ENCODE results near the gene HSDL1. TPM values are rescaled to one million over a fixed set of nuclear protein-coding genes. Genes with fewer than 3 reads are reported as not detected.
A peak's percentile ranks its signal among the peaks of the same experiment; 100 is the strongest.
"Not testable (repeated sequence)": the region's sequence is repeated elsewhere in the genome, so short reads cannot be mapped to it uniquely, and the experiment has no call there.

HSDL1 gene
- polyA plus RNA-seq, 1 donor from 2014 or later = 12.3 TPM

- H3K4me3 Mint-ChIP-seq, H3K36me3 Mint-ChIP-seq, H3K27me3 Mint-ChIP-seq, H3K27ac Mint-ChIP-seq, H3K9me3 Mint-ChIP-seq: not testable (repeated sequence)
- peaks cover 14 to 31% (median 19%) of the 10 kb centered on the region in 3 donors for H3K4me1 Mint-ChIP-seq
Observed at GRCh38 chr16:84111949-84112348, 33.0 kb downstream of the HSDL1 start.

GRCh38 chr16:84111525-84111924 is 33.5 kb downstream of the HSDL1 start:
- H3K36me3 Mint-ChIP-seq = no peaks in the 10 kb centered on the region
- no peaks in the 10 kb centered on the region for H3K27me3 Mint-ChIP-seq
- H3K27ac Mint-ChIP-seq = peak overlapping the region in 1 of 3 donors; percentile 32
- peak overlapping the region in 3 of 4 donors; percentile 28 to 61 (median 41) for H3K4me3 Mint-ChIP-seq
- no peaks in the 10 kb centered on the region for H3K9me3 Mint-ChIP-seq
- H3K4me1 Mint-ChIP-seq = peaks cover 14 to 35% (median 19%) of the 10 kb centered on the region in 3 donors

GRCh38 chr16:84110527-84110926 is 34.5 kb downstream of the HSDL1 start:
- peak overlapping the region in 1 of 4 donors; percentile 61 for H3K4me3 Mint-ChIP-seq
- H3K4me1 Mint-ChIP-seq = peaks cover 9 to 37% (median 17%) of the 10 kb centered on the region in 3 donors
- no peaks in the 10 kb centered on the region for H3K9me3 Mint-ChIP-seq
- peak overlapping the region in 1 of 3 donors; percentile 32 for H3K27ac Mint-ChIP-seq
- H3K27me3 Mint-ChIP-seq = no peaks in the 10 kb centered on the region
- no peaks in the 10 kb centered on the region for H3K36me3 Mint-ChIP-seq

GRCh38 chr16:84109598-84110335 is 35.2 kb downstream of the HSDL1 start:
- H3K27ac Mint-ChIP-seq = no peak overlapping the region
- no peaks in the 10 kb centered on the region for H3K9me3 Mint-ChIP-seq
- no peak overlapping the region for H3K4me3 Mint-ChIP-seq
- H3K27me3 Mint-ChIP-seq = no peaks in the 10 kb centered on the region
- H3K4me1 Mint-ChIP-seq = peaks cover 13 to 36% (median 14%) of the 10 kb centered on the region in 3 donors
- H3K36me3 Mint-ChIP-seq = no peaks in the 10 kb centered on the region

DNA sequence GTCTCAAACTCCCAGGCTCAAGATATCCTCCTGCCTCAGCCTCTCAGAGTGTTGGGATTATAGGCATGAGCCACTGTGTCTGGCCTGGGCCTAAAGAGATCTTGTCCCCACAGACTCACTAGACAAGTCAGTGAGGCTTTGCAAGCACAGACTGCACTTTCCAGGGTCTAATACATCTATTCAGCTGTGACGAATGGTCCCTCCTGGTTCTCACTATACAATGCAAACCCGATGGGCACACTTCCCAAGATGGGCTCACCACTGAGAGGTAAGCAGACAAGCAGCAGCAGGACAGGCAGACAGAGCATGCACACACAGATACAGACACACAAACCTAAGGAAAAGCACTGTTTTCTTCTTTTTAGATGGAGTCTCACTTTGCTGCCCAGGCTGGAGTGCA is 37.1 kb downstream of the HSDL1 start:
- Mint-ChIP-seq H3K27me3 (no peaks in the 10 kb centered on the region), H3K4me3 (peak overlapping the region in 1 of 4 donors; percentile 61), H3K9me3 (no peaks in the 10 kb centered on the region), H3K27ac (no peak overlapping the region), H3K36me3 (no peaks in the 10 kb centered on the region), H3K4me1 (peaks cover 11 to 33% (median 15%) of the 10 kb centered on the region in 3 donors)

- Mint-ChIP-seq H3K27me3 (no peaks in the 10 kb centered on the region), H3K9me3 (no peaks in the 10 kb centered on the region), H3K27ac (peak overlapping the region in 1 of 3 donors; percentile 68), H3K4me1 (peaks cover 8 to 38% (median 27%) of the 10 kb centered on the region in 3 donors), H3K36me3 (no peaks in the 10 kb centered on the region), H3K4me3 (peak overlapping the region in 1 of 4 donors; percentile 71)
Observed at GRCh38 chr16:84105948-84106740, 38.8 kb downstream of the HSDL1 start.

DNA sequence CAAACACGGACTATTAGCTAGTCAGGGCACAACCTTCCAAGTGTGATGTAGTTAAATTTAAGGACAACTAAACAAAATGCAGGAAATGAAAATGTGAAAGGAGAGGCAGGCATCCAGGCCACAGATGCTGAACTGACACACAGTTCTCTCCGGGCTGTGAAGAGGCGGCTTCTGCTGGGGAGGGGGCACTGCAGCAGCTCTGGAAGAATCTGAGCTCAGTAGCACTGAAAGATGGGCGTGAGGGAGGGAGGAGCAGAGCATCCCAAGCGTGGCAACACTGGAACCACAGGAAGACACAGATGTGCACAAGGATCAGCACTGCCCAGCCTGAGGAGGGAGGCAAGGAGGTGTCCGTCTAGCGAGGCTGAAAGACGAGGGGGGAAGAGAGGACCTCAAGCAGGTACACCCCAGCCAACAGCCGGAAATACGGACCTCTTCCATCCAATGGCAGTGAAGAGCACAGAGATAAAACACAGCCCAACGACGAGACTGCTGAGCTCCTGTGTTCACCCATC is 39.6 kb downstream of the HSDL1 start:
- H3K27ac Mint-ChIP-seq = no peak overlapping the region
- no peak overlapping the region for H3K4me3 Mint-ChIP-seq
- no peaks in the 10 kb centered on the region for H3K9me3 Mint-ChIP-seq
- H3K4me1 Mint-ChIP-seq = peaks cover 6 to 32% (median 24%) of the 10 kb centered on the region in 3 donors
- H3K27me3 Mint-ChIP-seq = no peaks in the 10 kb centered on the region
- no peaks in the 10 kb centered on the region for H3K36me3 Mint-ChIP-seq

GRCh38 chr16:84104231-84104630 is 40.7 kb downstream of the HSDL1 start:
- H3K27ac Mint-ChIP-seq = no peak overlapping the region
- peaks cover 4 to 27% (median 18%) of the 10 kb centered on the region in 3 donors for H3K4me1 Mint-ChIP-seq
- H3K4me3 Mint-ChIP-seq = peak overlapping the region in 1 of 4 donors; percentile 3
- H3K36me3 Mint-ChIP-seq = no peaks in the 10 kb centered on the region
- H3K27me3 Mint-ChIP-seq = no peaks in the 10 kb centered on the region
- H3K9me3 Mint-ChIP-seq = no peaks in the 10 kb centered on the region

- no peak overlapping the region for H3K4me3 Mint-ChIP-seq
- H3K36me3 Mint-ChIP-seq = no peaks in the 10 kb centered on the region
- no peaks in the 10 kb centered on the region for H3K9me3 Mint-ChIP-seq
- H3K4me1 Mint-ChIP-seq = peaks cover 4 to 25% (median 18%) of the 10 kb centered on the region in 3 donors
- peak overlapping the region in 1 of 3 donors; percentile 18 for H3K27ac Mint-ChIP-seq
- H3K27me3 Mint-ChIP-seq = no peaks in the 10 kb centered on the region
Observed at GRCh38 chr16:84103678-84104077, 41.3 kb downstream of the HSDL1 start.

DNA sequence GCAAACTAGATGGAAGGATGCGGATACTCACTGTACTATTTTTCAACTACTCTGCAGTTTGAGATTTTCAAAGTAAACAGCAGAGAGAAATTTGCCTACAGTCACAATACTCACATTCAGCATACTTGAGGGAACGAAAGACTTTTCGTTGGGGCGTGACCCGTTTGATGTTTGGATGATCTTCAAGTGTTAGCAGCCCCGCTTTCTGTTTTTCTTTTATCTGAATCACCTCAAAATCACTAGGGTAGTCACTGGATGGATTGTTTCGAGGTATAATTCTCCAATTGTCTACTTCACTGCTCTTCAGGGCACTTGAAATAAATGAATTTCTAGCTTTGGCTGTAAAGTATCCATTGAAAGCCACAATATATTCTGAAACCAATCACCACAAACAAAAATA is 46.0 kb downstream of the HSDL1 start:
- Mint-ChIP-seq H3K27me3 (no peaks in the 10 kb centered on the region), H3K27ac (no peak overlapping the region), H3K9me3 (no peaks in the 10 kb centered on the region), H3K4me1 (peaks cover 0 to 13% (median 8%) of the 10 kb centered on the region in 3 donors), H3K4me3 (no peak overlapping the region), H3K36me3 (no peaks in the 10 kb centered on the region)

- Mint-ChIP-seq H3K27me3 (no peaks in the 10 kb centered on the region), H3K4me3 (no peak overlapping the region), H3K27ac (no peak overlapping the region), H3K9me3 (no peaks in the 10 kb centered on the region), H3K36me3 (peaks cover 8% of the 10 kb centered on the region), H3K4me1 (peaks cover under 1 to 3% (median 1%) of the 10 kb centered on the region in 3 donors)
Observed at GRCh38 chr16:84096447-84097005, 48.5 kb downstream of the HSDL1 start.

DNA sequence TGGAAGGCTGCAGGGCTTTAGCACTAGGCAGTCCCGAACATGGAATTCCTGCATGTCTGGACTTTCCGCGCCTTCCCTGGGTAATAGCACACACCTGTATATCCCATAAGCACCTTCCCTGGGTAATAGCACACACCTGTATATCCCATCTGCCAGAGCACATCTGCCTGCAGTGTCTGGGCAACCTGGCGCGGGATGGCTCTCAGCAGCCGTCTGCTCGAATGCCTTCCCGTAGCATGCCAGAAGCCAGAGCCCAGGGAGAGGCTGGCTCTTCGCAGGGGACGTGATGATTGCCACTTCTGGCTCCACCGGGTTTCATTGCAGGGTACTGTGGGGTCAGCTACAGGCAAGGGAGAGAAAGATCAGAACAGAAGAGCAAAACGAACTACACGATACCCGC is 49.5 kb downstream of the HSDL1 start:
- Mint-ChIP-seq H3K27ac (no peak overlapping the region), H3K27me3 (no peaks in the 10 kb centered on the region), H3K36me3 (peaks cover 10% of the 10 kb centered on the region), H3K4me3 (no peak overlapping the region), H3K4me1 (peaks cover 0 to 3% (median 0%) of the 10 kb centered on the region in 3 donors), H3K9me3 (no peaks in the 10 kb centered on the region)

DNA sequence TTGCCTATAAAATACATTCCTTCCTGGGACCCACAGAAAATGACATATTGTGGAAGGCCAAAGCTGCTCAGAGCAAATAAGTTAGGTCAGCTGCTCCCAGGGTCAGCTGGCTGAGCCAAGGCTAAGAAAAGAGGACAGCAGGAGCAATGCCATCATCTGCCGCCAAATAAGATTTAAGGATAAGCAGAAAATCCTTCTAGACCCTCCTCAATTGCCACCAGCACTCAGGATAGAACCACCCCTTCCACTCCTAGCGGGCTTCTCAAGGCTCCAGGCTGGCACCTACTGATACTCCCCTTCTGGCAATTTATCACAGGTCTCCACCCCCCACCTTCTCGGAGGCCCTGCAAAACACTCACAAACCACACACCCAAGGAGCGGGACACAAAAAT is 51.1 kb downstream of the HSDL1 start:
- H3K4me3 Mint-ChIP-seq = no peak overlapping the region
- no peaks in the 10 kb centered on the region for H3K27me3 Mint-ChIP-seq
- no peaks in the 10 kb centered on the region for H3K9me3 Mint-ChIP-seq
- peaks cover 5 to 9% (median 6%) of the 10 kb centered on the region in 3 donors for H3K4me1 Mint-ChIP-seq
- H3K27ac Mint-ChIP-seq = peak overlapping the region in 1 of 3 donors; percentile 31
- peaks cover 10% of the 10 kb centered on the region for H3K36me3 Mint-ChIP-seq

GRCh38 chr16:84093120-84093878 is 51.7 kb downstream of the HSDL1 start:
- Mint-ChIP-seq H3K27ac (no peak overlapping the region), H3K9me3 (no peaks in the 10 kb centered on the region), H3K4me1 (peaks cover 8 to 11% (median 11%) of the 10 kb centered on the region in 3 donors)

More at GRCh38 chr16:84093120-84093878, 51.7 kb downstream of the HSDL1 start:
- peaks cover 10% of the 10 kb centered on the region for H3K36me3 Mint-ChIP-seq
- H3K27me3 Mint-ChIP-seq = no peaks in the 10 kb centered on the region
- no peak overlapping the region for H3K4me3 Mint-ChIP-seq
